HCT116 (cell line): ENCODE results near the gene ATF5.

Source experiments
- CEBPB ChIP-seq: IDR thresholded peaks from 2 replicates; pipeline ENCODE4 v1.6.1; 2012; ENCODE audit warnings: low read depth
- EZH2 ChIP-seq: fragments of 200-600 bp; sonication (generic); IDR thresholded peaks from 2 replicates; pipeline ENCODE4 v1.6.1; 2017; ENCODE audit warnings: antibody characterized with exemption, mixed run types
- EZH2phosphoT487 ChIP-seq: fragments of 200-600 bp; IDR thresholded peaks from 2 replicates; pipeline ENCODE4 v1.6.1; 2018; ENCODE audit warnings: antibody characterized with exemption, borderline replicate concordance
- POLR2A ChIP-seq: IDR thresholded peaks from 2 replicates; pipeline ENCODE4 v1.7.0; 2011; ENCODE audit warnings: borderline replicate concordance; ENCODE audit not compliant: insufficient read depth, insufficient read length; ENCODE audit errors: extremely low read depth
- POLR2AphosphoS5 ChIP-seq: IDR thresholded peaks from 2 replicates; pipeline ENCODE4 v1.6.1; 2011; ENCODE audit warnings: mild to moderate bottlenecking, low read depth, low read length, moderate library complexity
- TF ChIP-seq, protein P1 (sequence below), 3 experiments: fragments of 200-600 bp in 1 of 3; sonication (generic) in 1 of 3; IDR thresholded peaks in 2 of 3; conservative IDR thresholded peaks in 1 of 3; 2 replicates each; pipeline ENCODE4 v1.5.1; 2012 to 2017; ENCODE audit warnings: low read depth in 2 of 3, low read length in 2 of 3, antibody characterized with exemption in 1 of 3, borderline replicate concordance in 1 of 3, control low read depth in 1 of 3, mild to moderate bottlenecking in 1 of 3, mixed read lengths in 1 of 3, mixed run types in 1 of 3, moderate library complexity in 1 of 3; ENCODE audit not compliant: insufficient read depth in 1 of 3

- TF ChIP-seq, protein P1, sequence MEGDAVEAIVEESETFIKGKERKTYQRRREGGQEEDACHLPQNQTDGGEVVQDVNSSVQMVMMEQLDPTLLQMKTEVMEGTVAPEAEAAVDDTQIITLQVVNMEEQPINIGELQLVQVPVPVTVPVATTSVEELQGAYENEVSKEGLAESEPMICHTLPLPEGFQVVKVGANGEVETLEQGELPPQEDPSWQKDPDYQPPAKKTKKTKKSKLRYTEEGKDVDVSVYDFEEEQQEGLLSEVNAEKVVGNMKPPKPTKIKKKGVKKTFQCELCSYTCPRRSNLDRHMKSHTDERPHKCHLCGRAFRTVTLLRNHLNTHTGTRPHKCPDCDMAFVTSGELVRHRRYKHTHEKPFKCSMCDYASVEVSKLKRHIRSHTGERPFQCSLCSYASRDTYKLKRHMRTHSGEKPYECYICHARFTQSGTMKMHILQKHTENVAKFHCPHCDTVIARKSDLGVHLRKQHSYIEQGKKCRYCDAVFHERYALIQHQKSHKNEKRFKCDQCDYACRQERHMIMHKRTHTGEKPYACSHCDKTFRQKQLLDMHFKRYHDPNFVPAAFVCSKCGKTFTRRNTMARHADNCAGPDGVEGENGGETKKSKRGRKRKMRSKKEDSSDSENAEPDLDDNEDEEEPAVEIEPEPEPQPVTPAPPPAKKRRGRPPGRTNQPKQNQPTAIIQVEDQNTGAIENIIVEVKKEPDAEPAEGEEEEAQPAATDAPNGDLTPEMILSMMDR (IDR thresholded peaks at IDR 0.05 in 2 of 3, conservative IDR thresholded peaks at IDR 0.05 in 1 of 3; ENCODE audit: borderline replicate concordance in 1 of 3, insufficient read depth in 1 of 3, low read depth in 2 of 3, low read length in 2 of 3) = no peak
- TF ChIP-seq CEBPB (no peak), EZH2 (no peak), POLR2A (no peak), POLR2AphosphoS5 (no peak), EZH2phosphoT487 (no peak)
Observed at GRCh38 chr19:49908480-49909420, 20.3 kb upstream of the ATF5 start.
